ENCODE results near the gene DYRK1A.

DYRK1A gene

GRCh38 chr21:37385179-37385765 lies 18.7 kb downstream of the DYRK1A start:
- DNase-seq = no peak

GRCh38 chr21:37386151-37386550 lies 19.6 kb downstream of the DYRK1A start:
- DNase-seq = no peak

- DNase-seq = no peak
These were observed 22.9 kb downstream of the DYRK1A start for GRCh38 chr21:37389456-37389855.

DNA sequence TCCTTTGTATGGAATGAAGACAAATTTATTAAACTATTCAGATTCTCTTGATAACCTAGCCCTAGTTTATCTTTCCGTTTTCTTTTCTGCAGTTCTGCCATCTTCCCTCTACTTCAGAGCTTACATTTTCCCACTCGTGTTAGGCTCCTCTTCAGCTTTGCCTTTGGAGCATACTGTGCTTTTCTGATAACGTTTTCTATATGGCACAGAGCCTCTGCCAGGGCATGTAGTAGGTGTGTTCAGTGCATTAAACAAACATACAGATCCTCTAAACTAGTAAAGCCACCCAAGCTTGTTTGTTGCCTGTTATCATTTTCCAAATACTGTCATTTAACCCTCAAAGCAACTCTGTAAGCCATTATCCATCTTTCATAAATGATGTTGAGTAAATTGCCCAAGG lies 25.1 kb downstream of the DYRK1A start:
- no peak for DNase-seq

DNA sequence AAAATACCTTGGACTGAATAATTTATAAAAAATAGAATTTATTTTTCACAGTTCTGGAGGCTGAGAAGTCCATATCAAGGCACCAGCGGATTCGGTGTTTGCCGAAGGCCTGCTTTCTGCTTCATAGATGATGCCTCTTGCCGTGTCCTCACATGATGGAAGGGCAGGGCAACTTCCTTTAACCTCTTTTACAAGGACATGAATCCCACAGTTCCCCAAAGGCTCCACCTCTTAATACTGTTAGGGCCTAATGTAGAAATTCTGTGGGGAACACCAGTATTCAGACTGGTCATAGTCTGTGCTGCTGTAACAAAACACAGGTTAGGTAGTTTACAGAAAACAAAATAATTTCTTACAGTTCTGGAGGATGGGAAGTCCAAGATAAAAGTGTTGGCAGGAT lies 25.9 kb downstream of the DYRK1A start:
- DNase-seq = no peak

DNA sequence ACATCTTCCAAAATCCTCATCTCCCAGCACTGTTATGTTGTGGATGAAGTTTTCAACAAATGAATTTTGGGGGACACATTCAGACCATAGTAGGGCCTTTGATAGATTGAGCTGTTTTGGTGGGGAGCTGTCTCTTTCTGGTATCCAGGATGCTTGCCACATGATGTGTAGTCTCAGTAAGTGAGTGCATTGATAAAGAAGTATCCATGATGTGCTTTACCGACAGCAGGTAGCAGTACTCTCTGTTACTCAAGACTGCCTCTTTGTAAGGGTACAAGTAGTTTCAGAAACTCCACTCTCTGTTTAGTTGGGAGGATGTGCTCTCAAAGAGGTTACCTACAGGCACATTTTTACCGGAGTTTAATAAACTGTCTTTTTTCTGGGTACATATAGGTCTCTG lies 26.5 kb downstream of the DYRK1A start:
- no peak for DNase-seq

DNA sequence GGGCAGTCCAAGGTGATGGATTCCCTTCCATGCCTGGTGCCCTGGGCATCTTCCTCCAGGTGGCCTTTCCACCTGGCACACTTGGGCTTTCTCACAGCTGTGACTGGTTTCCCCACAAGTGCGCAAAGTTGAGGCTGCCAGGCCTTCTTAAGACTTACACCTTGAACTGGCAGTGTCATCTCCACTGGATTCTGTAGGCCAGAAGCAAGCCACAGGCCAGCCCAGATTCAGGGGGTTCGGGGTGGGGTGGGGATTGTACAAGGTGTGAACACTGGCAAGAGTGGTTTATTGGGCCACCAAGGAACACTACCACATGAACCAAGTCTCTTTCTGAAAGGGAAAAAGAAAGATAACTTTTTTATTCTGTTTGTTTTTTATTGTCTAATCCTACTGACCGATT lies 27.2 kb downstream of the DYRK1A start:
- DNase-seq = no peak

- DNase-seq = no peak
These were observed 29.4 kb downstream of the DYRK1A start for GRCh38 chr21:37395961-37396360.

GRCh38 chr21:37396855-37397254 lies 30.3 kb downstream of the DYRK1A start:
- DNase-seq = no peak

DNA sequence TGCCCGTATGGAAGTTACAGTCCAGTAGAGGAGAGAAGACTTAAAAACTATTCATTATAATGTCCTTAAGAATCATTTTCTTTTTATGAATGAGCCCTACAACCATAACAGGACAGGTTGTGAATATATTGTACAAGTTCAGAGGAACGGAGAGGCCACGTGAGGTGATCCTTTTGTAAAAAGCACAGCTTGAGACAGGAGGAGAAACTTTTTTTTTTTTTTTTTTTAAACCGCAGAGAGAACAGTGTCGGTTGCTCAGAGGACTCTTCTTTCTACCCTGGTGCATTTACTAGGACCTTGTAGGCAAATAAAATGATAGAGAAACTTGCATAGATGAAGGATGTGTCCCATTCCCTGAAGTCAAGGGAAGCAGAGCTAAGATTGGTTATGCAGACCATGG lies 32.1 kb downstream of the DYRK1A start:
- DNase-seq = no peak

DNA sequence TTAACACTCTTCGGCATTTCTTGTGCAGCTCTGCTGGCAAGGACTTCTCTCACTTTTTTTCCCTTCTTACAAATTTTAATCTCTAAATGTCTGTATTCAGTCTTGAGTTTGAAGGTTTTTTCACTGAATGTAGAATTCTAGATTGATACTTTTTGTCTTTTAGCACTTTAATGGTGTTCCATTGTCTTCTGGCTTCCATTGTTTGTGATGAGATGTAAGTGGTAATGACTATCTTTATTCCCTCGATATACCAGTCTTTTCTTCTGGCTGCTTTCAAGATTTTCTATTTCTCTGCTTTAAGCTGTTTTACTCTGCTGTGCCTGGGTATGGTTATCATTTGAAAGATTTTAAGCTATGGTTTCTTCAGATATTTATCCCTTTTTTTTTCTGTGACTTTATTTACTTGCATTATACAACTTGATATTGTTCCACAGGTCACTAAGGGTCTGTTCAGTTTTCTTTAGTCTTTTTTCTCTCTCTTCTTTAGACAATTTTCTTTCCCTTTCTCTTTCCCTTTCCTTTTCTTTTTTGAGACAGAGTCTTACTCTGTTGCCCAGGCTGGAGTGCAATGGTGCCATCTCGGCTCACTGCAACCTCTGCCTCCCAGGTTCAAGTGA lies 35.8 kb downstream of the DYRK1A start:
- DNase-seq = no peak

- no peak for DNase-seq
These were observed 39.1 kb downstream of the DYRK1A start for GRCh38 chr21:37405629-37406028.

- DNase-seq = peak; percentile 69
These were observed 41.3 kb downstream of the DYRK1A start for GRCh38 chr21:37407719-37408420.

- DNase-seq = no peak
These were observed 42.1 kb downstream of the DYRK1A start for GRCh38 chr21:37408464-37409193.

DNA sequence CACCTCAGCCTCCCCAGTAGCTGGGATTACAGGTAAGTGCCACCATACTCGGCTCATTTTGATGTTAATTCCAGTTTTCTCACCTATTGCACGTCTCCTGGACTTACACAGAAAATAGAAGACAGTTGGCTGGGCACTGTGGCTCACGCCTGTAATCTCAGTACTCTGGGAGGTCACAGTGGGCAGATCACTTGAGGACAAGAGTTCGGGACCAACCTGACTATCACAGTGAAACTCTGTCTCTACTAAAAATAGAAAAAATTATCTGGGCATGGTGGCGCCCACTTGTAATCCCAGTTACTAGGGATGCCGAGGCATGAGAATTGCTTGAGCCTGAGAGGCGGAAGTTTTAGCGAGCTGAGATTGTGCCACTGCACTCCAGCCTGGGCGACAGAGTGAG lies 44.1 kb downstream of the DYRK1A start:
- DNase-seq = no peak

DNA sequence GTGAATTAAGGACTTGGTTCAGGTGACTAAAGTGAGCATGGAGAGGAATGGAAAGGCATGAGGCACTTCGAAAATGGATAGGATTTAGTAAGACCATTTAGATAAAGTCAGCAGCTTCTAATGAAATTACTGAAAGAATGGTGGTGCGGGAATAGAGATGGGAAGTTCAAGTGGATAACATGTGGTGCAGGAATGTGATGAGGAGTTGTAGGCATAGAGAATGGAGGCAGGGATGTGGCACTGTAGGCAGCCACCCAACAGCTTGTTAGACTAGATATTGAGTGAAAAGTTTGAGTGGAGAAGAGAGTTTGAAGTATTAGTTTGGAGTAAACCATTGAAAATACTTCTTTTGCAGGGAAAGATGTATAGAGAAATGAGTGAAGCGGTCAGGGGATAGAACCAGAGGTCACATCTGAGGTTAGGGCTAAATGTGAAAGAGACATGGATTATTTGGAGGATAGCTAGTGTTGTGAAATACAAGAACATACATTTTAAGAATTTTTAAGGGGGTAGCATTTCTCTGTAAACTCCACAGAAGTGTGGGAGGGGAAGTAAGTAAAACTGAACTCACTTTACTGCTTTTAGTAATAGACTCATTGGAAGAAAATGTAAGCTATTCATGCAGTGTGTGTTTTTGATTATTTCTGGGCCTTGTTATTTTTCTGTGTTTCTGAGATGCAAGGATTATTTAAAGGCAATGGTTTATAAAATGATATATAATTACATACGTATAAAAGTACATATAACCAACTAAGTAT lies 46.2 kb downstream of the DYRK1A start:
- DNase-seq = peak; percentile 79

GRCh38 chr21:37413553-37414291 lies 47.1 kb downstream of the DYRK1A start:
- no peak for DNase-seq

DNA sequence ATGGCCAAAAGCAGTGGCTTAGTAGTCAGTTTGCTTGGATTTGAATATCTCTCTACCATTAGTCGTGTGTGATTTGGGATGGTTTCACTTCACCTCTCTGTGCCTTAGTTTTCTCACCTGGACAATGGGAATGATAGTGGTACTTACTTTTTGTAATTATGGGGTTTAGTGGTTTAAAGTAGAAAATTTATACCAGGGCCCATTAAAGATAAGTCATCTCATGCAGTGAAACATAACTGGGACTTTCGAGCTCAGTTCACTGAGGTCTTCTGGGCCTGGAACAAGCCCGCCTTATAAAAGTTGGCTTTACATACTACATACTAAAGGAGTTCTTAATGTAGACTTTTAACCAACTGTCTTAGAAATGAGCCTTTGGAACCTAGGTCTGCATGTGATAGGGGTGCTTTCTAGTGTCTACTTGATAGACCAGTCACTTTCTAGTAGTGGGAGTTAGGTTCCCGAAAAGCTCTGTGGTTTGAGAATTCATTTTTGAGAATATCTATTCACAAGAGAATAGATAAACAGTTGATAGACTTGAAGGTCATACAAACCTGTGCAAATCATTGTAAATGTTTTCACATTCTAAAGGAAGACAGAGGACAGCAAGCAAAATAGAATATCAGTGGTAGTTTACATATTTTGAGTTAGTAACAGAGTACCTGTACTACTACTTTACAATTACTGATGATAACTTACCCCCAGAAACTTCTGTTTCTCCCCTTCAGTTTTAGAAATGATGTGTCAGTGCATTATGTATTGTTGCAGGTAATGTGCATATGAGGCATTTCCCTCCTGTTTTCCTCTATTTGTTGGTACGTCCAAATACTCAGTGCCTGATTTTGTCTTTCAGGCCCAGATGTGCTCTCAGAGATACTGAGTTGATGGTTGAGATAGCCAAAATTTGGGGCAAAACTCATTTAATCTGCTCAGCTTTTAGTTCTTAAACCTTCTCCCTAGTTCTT lies 48.0 kb downstream of the DYRK1A start:
- no peak for DNase-seq

GRCh38 chr21:37415939-37416338 lies 49.4 kb downstream of the DYRK1A start:
- no peak for DNase-seq

DNA sequence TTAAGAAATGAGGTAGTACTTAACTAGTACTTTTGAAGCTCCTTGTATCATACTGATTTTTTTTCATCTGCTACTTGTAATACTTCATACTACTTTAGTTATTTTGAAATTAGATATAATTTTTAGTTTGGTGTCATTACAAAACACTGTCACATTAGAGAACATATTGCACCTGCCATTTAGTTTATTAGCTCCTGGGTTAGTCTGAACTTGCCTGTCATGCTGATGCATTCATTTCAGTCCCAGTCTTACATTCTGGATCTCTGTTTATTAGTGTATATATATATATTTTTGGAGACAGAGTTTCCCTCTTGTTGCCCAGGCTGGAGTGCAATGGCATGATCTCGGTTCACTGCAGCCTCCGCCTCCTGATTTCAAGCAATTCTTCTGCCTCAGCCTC lies 50.3 kb downstream of the DYRK1A start:
- no peak for DNase-seq

Data from fibroblast of skin of back (primary cell).